SK-N-SH treated with all-trans-retinoic acid at 6 μM for 48 hours (cell line): ENCODE data around the gene EFCAB13.

ENCODE experiments used
- ATAC-seq: fragments of 200-7000 bp; cut with Tn5 transposase; 3 replicates; pipeline ENCODE4 v1.9.1; 2020; ENCODE audit warnings: mild to moderate bottlenecking, moderate library complexity
- ARNTL ChIP-seq: fragments of 450-650 bp; formaldehyde crosslinking; IDR thresholded peaks from 2 replicates; pipeline ENCODE4 v1.5.0; 2020; ENCODE audit warnings: low read depth, mild to moderate bottlenecking, moderate library complexity, borderline replicate concordance
- BACH2 ChIP-seq: fragments of 250-450 bp; sonication (Bioruptor Pico); IDR thresholded peaks from 2 replicates; pipeline ENCODE4 v1.9.0; 2021; ENCODE audit warnings: mild to moderate bottlenecking, borderline replicate concordance
- CSDC2 ChIP-seq: fragments of 250-450 bp; sonication (Bioruptor Pico); IDR thresholded peaks from 2 replicates; pipeline ENCODE4 v1.5.0; 2020; ENCODE audit warnings: mild to moderate bottlenecking, moderate library complexity
- CSRNP3 ChIP-seq: fragments of 250-450 bp; sonication (Bioruptor Pico); IDR thresholded peaks from 2 replicates; pipeline ENCODE4 v1.5.1; 2021; ENCODE audit warnings: mild to moderate bottlenecking, moderate library complexity
- GLIS3 ChIP-seq: fragments of 250-450 bp; sonication (Bioruptor Pico); IDR thresholded peaks from 2 replicates; pipeline ENCODE4 v1.5.0; 2020; ENCODE audit warnings: mild to moderate bottlenecking, moderate library complexity
- ISL1 ChIP-seq: fragments of 250-450 bp; sonication (Bioruptor Pico); IDR thresholded peaks from 2 replicates; pipeline ENCODE4 v2.1.2; 2022; ENCODE audit warnings: mild to moderate bottlenecking, moderate library complexity
- OSR1 ChIP-seq: fragments of 250-450 bp; sonication (Bioruptor Pico); IDR thresholded peaks from 2 replicates; pipeline ENCODE4 v1.8.0; 2022; ENCODE audit warnings: moderate library complexity, mild to moderate bottlenecking, inconsistent platforms
- PATZ1 ChIP-seq: fragments of 250-450 bp; sonication (Bioruptor Pico); IDR thresholded peaks from 2 replicates; pipeline ENCODE4 v1.8.0; 2020; ENCODE audit warnings: mild to moderate bottlenecking, moderate library complexity, borderline replicate concordance
- POU6F1 ChIP-seq: fragments of 250-450 bp; sonication (Bioruptor Pico); IDR thresholded peaks from 2 replicates; pipeline ENCODE4 v1.8.0; 2021; ENCODE audit warnings: low read depth, mild to moderate bottlenecking, moderate library complexity, borderline replicate concordance
- RARB ChIP-seq: fragments of 250-450 bp; sonication (Bioruptor Pico); IDR thresholded peaks from 2 replicates; pipeline ENCODE4 v1.8.0; 2021; ENCODE audit warnings: mild to moderate bottlenecking, moderate library complexity
- SNAI2 ChIP-seq: fragments of 250-450 bp; sonication (Bioruptor Pico); IDR thresholded peaks from 2 replicates; pipeline ENCODE4 v1.5.0; 2020; ENCODE audit warnings: mild to moderate bottlenecking, moderate library complexity
- TCF4 ChIP-seq: fragments of 250-450 bp; sonication (Bioruptor Pico); IDR thresholded peaks from 2 replicates; pipeline ENCODE4 v1.8.0; 2021; ENCODE audit warnings: mild to moderate bottlenecking, moderate library complexity, borderline replicate concordance
- TSHZ2 ChIP-seq: fragments of 250-450 bp; sonication (Bioruptor Pico); IDR thresholded peaks from 2 replicates; pipeline ENCODE4 v1.5.0; 2020; ENCODE audit warnings: mild to moderate bottlenecking, moderate library complexity
- ZC3H10 ChIP-seq: fragments of 250-450 bp; sonication (Bioruptor Pico); IDR thresholded peaks from 2 replicates; pipeline ENCODE4 v1.5.1; 2021; ENCODE audit warnings: mild to moderate bottlenecking, moderate library complexity
- ZFP3 ChIP-seq: fragments of 250-450 bp; sonication (Bioruptor Pico); IDR thresholded peaks from 2 replicates; pipeline ENCODE4 v1.5.0; 2020; ENCODE audit warnings: mild to moderate bottlenecking, moderate library complexity
- ZFP30 ChIP-seq: fragments of 450-650 bp; formaldehyde crosslinking; IDR thresholded peaks from 2 replicates; pipeline ENCODE4 v1.5.0; 2022; ENCODE audit warnings: mild to moderate bottlenecking, moderate library complexity
- ZNF70 ChIP-seq: fragments of 450-650 bp; formaldehyde crosslinking; IDR thresholded peaks from 2 replicates; pipeline ENCODE4 v1.5.0; 2020; ENCODE audit warnings: mild to moderate bottlenecking, moderate library complexity
- ZNF8 ChIP-seq: fragments of 450-650 bp; formaldehyde crosslinking; IDR thresholded peaks from 2 replicates; pipeline ENCODE4 v1.5.0; 2020; ENCODE audit warnings: mild to moderate bottlenecking, moderate library complexity

The EFCAB13 gene

GRCh38 chr17:47298712-47299111, 25.0 kb upstream of the EFCAB13 start:
- TF ChIP-seq ARNTL (no peak), CSDC2 (CRISPR knock-in tag) (no peak), TCF4 (CRISPR knock-in tag) (no peak), CSRNP3 (CRISPR knock-in tag) (no peak), SNAI2 (CRISPR knock-in tag) (no peak), ZFP30 (CRISPR knock-in tag) (no peak), ZNF8 (CRISPR knock-in tag) (no peak), POU6F1 (CRISPR knock-in tag) (no peak), ISL1 (CRISPR knock-in tag) (no peak), BACH2 (CRISPR knock-in tag) (no peak), ZC3H10 (CRISPR knock-in tag) (no peak), GLIS3 (CRISPR knock-in tag) (no peak), TSHZ2 (CRISPR knock-in tag) (no peak), ZFP3 (CRISPR knock-in tag) (no peak), PATZ1 (CRISPR knock-in tag) (no peak), ZNF70 (CRISPR knock-in tag) (no peak), RARB (CRISPR knock-in tag) (no peak)
- no peak for ATAC-seq

- no peak for ATAC-seq
Observed at GRCh38 chr17:47299239-47299910, 24.4 kb upstream of the EFCAB13 start.

More at GRCh38 chr17:47299239-47299910, 24.4 kb upstream of the EFCAB13 start:
- TF ChIP-seq PATZ1 (CRISPR knock-in tag) (no peak), BACH2 (CRISPR knock-in tag) (no peak), TCF4 (CRISPR knock-in tag) (no peak), CSRNP3 (CRISPR knock-in tag) (no peak), OSR1 (CRISPR knock-in tag) (no peak)
